Omental fat pad (tissue), 4 donors: ENCODE measurements around the gene QSER1. TPM values are rescaled to one million over a fixed set of nuclear protein-coding genes. Genes with fewer than 3 reads are reported as not detected.

ENCODE experiments used
- ATAC-seq: fragments of 150-250 bp; one replicate; pipeline ENCODE4 v1.9.1; 2016; ENCODE audit warnings: mild to moderate bottlenecking, moderate library complexity; ENCODE audit not compliant: low FRiP score
- DNase-seq: peaks from one replicate; pipeline ENCODE4 v3.0.0-alpha.2; 2019; ENCODE audit warnings: low spot score
- total RNA-seq, 4 donors: library from RNA; depleted of rRNA; stranded (reverse); fragments of >200 nt; gene quantifications; one replicate each; pipeline ENCODE4 v1.1.0, GENCODE V29; 2016
- TF ChIP-seq, protein P1 (sequence below), 3 donors: fragments of 450-650 bp; IDR thresholded peaks; one replicate each; pipeline ENCODE4 v1.5.1; 2016 to 2017; ENCODE audit warnings: antibody characterized with exemption in 3 of 3, mild to moderate bottlenecking in 3 of 3, moderate library complexity in 2 of 3

Gene QSER1
- total RNA-seq, 4 donors from 2014 or later = 22.6 to 34.2 (median 25.9) TPM

DNA sequence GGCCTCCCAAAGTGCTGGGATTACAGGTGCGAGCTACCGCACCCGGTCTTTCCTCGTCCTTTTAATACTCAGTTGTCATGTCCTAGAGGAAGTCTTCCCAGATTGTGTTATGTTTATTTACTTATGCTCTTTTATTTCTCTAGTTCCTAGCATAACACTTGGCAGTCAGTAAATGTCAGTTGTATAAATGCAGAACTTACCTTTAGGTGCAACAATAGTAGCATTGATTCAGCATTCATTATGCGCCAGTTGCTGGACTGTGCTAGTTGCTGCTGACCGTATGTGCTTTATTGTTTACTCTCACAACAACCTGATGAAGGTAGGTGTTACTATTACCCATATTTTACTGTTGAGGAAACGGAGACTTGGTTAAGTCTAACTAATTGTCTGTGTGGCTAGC is 20.8 kb downstream of the QSER1 start:
- TF ChIP-seq, protein P1, sequence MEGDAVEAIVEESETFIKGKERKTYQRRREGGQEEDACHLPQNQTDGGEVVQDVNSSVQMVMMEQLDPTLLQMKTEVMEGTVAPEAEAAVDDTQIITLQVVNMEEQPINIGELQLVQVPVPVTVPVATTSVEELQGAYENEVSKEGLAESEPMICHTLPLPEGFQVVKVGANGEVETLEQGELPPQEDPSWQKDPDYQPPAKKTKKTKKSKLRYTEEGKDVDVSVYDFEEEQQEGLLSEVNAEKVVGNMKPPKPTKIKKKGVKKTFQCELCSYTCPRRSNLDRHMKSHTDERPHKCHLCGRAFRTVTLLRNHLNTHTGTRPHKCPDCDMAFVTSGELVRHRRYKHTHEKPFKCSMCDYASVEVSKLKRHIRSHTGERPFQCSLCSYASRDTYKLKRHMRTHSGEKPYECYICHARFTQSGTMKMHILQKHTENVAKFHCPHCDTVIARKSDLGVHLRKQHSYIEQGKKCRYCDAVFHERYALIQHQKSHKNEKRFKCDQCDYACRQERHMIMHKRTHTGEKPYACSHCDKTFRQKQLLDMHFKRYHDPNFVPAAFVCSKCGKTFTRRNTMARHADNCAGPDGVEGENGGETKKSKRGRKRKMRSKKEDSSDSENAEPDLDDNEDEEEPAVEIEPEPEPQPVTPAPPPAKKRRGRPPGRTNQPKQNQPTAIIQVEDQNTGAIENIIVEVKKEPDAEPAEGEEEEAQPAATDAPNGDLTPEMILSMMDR (IDR thresholded peaks at IDR 0.05) = no peak
- DNase-seq (no peak), ATAC-seq (no peak)

DNA sequence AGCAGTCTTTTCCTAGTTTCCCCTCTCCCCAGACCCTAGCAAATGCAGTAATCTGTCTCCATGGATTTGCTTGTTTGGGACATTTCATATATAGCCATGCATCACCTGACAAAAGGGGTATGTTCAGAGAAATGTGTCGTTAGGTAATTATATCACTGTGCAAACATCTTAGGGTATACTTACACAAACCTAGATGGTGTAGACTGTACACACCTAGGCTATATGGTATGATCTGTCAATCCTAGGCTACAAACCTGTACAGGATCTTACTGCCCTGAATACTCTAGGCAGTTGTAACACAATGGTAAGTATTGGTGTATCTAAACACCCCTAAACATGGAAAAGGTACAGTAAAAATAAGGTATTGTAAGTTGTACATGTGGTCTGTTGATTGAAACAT is 23.8 kb downstream of the QSER1 start:
- TF ChIP-seq, protein P1 (IDR thresholded peaks at IDR 0.05) = no peak
- DNase-seq = no peak
- no peak for ATAC-seq

DNA sequence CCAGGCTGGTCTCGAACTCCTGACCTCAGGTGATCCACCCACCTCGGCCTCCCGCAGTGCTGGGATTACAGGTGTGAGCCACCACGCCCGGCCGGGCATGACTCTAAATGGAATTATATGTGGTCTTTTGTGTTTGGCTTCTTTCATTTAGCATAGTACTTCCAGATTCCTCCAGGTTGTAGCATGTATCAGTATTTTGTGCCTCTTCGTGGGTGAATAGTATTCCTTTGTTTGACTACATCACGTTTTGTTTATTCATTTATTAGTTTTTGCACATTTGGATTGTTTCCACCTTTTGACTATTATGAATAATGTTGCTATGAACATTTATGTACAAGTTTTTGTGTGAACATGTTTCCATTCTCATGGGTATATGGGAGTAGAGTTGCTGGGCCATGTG is 24.4 kb downstream of the QSER1 start:
- DNase-seq (no peak), ATAC-seq (no peak)
- TF ChIP-seq, protein P1 (IDR thresholded peaks at IDR 0.05) = no peak

DNA sequence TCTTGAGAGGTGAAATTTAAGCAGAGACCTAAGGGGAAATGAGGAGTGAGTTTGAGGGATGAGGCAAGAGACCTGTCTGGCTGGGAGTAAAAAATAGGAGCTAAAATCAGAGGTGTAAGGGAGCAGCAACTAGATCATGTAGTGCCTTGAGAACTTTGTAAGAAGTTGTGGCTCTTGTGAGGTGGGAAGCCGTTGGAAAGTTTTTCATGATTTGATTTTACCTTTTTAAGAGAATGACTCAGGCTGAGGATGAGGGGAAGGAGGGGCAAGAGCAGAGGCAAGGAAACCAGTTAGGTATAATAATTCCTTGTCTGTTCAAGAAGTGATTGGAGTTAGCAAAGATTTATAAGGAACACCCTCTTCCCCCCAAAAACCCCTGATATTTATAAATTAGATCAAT is 25.8 kb downstream of the QSER1 start:
- ATAC-seq = no peak

DNA sequence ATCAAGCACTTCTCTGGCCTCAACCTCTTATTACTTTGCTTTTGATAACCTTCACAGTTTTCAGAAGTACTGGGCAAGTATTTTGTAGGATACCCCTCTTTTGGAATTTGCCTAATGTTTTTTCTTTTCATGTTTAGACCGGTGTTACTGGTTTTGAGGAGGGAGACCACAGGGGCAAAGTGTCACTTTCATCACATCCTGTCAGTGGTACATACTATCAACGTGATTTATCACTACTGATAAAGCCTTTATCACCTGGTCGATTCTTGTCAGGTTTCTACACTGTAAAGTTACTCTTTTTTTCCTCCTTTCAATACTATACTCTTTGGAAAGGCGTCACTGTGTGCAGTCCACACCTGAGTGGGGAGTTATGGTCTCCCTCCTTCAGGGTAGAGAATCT is 26.7 kb downstream of the QSER1 start:
- no peak for ATAC-seq
- no peak for DNase-seq

More for the DNA sequence above, 25.8 kb downstream of the QSER1 start:
- TF ChIP-seq, protein P1 (IDR thresholded peaks at IDR 0.05) = no peak
- DNase-seq = no peak

DNA sequence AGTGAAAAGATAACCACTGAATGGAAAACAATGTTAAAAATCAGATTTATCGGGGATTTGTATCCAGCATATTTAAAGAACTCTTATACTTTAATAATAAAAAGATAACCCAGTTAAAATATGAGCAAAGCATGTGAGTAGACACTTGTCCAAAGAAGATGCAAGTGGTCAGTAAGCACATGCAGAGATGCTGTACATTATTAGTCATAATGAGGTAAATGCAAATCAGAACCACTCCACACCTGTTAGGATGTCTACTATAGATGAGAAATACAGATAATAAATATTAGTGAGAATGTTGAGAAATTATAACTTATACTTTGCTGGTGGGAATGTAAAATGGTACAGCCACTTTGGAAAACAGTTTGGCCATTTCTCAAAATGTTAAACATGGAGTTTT is 28.0 kb downstream of the QSER1 start:
- TF ChIP-seq, protein P1 (IDR thresholded peaks at IDR 0.05) = no peak
- no peak for DNase-seq
- ATAC-seq = no peak

More for the DNA sequence above, 26.7 kb downstream of the QSER1 start:
- TF ChIP-seq, protein P1 (IDR thresholded peaks at IDR 0.05) = no peak

DNA sequence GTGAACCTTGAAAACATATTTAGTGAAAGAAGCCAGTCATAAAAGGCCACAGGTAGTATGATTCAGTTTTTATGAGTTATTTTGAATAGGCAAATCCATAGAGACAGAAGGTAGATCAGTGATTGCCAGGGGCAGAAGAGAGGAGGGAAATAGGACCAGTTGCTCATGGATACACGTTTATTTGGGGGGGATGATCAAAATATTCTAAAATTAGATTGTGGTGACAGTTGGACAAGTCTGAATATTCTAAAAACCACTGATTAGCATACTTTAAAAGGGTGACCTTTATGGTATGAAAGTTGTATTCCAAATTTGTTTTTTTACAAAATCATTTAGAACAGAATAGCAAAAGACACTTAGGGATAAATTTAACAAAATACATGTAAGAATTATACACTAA is 28.6 kb downstream of the QSER1 start:
- TF ChIP-seq, protein P1 (IDR thresholded peaks at IDR 0.05) = no peak
- DNase-seq = no peak
- no peak for ATAC-seq
